T47D (cell line): ENCODE measurements around the gene SPAST.
"Not testable (repeated sequence)": the region's sequence is repeated elsewhere in the genome, so short reads cannot be mapped to it uniquely, and the experiment has no call there.

Source experiments
- DNase-seq, 2 experiments: peaks; one replicate each; pipeline versions ENCODE4 v3.0.0 to v3.0.0-alpha.2; 2011 to 2012; ENCODE audit warnings: low read depth in 1 of 2, low spot score in 1 of 2
- JUND ChIP-seq: IDR thresholded peaks from 2 replicates; pipeline ENCODE4 v1.6.1; 2012; ENCODE audit warnings: low read depth
- in situ Hi-C: cut with HindIII; loops from 2 replicates; pipeline ENCODE4 v1.10.0; 2016; ENCODE audit warnings: low sequenced_read_pairs, low pct_unique_long_range_greater_than_20kb

The SPAST gene, protein sequence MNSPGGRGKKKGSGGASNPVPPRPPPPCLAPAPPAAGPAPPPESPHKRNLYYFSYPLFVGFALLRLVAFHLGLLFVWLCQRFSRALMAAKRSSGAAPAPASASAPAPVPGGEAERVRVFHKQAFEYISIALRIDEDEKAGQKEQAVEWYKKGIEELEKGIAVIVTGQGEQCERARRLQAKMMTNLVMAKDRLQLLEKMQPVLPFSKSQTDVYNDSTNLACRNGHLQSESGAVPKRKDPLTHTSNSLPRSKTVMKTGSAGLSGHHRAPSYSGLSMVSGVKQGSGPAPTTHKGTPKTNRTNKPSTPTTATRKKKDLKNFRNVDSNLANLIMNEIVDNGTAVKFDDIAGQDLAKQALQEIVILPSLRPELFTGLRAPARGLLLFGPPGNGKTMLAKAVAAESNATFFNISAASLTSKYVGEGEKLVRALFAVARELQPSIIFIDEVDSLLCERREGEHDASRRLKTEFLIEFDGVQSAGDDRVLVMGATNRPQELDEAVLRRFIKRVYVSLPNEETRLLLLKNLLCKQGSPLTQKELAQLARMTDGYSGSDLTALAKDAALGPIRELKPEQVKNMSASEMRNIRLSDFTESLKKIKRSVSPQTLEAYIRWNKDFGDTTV

DNA sequence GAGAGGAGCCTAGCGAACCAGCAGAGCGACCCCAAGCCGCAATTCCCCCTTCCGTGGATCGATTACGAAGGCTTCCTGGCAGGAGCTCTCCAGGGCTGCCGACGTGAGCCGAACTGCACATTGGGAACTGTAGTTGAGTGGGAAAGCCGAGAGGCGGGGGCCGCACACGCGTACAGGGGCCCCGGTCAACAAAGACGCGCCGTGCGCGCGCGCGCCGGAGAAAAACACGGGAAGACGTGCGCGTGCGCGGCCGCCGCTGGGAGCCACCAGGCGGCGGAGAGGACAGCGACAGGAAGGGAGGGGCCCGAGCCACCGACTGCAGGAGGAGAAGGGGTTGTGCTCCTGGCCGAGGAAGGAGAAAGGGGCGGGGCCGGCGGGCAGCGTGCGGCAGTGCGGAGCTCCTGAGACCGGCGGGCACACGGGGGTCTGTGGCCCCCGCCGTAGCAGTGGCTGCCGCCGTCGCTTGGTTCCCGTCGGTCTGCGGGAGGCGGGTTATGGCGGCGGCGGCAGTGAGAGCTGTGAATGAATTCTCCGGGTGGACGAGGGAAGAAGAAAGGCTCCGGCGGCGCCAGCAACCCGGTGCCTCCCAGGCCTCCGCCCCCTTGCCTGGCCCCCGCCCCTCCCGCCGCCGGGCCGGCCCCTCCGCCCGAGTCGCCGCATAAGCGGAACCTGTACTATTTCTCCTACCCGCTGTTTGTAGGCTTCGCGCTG, at the start of gene SPAST:
Gene SPAST (plus strand): TSS at position 247 of the 711 bp plus-strand sequence. CDS start 276 bp downstream, at position 523.
- in situ Hi-C loops: no loop called here
- TF ChIP-seq JUND: no peak

DNA sequence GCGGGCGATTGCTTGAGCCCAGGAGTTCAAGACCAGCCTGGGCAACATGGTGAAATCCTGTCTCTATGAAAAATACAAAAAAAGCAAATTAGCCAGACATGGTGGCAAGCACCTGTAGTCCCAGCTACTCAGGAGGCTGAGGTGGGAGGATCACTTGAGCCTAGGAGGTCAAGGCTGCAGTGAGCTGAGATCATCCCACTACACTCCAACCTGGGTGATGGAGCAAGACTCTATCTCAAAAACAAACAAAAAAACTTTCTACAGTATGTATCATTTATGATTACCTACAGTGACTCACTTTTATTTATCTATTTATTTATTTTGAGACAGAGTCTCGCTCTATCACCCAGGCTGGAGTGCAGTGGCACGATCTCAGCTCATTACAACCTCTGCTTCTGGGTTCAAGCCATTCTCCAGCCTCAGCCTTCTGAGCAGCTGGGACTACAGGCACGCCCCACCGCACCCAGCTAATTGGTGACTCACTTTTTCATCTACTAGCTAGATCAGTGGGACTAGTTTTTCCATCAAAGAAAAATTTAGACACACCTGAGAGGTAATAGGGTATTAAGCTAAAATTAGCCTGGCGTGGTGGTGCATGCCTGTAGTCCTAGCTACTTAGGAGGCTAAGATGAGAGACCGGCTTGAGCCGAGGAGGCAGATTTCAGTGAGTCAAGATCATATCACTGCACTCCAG, 44.4 kb upstream of the SPAST start:
- DNase-seq, in situ Hi-C loops: not testable (repeated sequence)

More for the DNA sequence above, at the start of gene SPAST:
- DNase-seq: peak; percentile 94 to 97

DNA sequence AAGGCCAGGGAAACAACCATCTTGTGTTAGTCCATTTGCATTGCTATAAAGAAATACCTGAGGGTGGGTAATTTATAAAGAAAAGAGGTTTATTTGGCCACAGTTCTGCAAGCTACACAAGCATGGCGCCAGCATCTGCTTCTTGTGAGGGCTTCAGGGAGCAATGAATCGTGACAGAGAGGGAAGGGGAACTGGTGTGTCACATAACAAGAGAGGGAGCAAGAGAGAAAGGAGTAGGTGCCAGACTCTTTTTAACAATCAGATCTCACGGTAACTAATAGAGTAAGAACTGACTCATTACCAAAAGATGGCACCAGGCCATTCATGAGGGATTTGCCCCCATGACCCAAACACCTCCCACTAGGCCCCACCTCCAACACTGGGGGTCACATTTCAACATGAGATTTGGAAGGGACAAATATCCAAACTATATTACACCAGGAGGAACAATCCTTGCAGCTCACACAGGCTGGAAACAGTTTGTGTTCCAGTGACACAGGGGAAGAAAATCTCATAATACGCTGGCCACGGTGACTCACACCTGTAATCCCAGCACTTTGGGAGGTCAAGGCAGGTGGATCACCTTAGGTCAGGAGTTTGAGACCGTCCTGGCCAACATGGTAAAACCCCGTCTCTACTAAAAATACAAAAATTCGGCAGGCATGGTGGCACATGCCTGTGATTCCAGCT, 29.0 kb upstream of the SPAST start:
- DNase-seq, in situ Hi-C loops: not testable (repeated sequence)

DNA sequence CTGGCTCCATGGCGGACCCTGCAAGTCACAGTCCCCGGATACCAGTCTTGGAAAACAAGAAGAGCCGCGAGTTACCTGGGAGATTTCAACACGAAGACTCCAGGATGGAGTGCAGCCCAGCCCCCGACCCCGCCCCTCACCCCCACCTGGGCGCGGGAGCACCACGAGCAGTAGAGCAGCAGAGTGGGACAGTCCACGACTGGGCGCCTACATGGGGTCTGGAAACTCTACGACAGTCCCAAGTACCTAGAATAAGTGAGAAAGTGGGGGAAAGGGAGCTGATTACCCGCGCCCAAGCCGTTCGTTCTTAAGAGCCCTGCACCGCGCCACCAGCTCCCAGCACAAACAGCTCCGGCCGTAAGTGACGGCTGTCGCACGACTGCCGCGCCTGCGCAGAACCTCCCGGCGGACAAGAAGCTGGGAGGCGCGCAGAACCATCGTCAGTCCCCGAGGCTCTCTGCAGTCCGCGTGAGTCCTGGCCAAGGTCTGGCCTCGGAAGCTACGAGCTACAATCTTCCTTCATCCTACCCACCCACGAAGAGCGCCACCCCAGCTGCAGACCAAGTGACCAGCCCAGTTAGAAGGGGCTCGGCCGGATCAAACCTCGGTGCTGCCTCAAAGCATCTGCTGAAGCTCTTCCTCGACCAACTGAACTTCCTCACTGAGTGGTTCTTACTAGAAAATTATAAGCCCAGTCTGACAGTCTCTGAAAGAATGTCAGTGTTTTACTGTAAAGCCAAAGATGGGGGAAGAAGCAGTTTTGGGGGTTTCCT, 23.7 kb upstream of the SPAST start, which contains the start of gene DPY30:
Gene DPY30 (minus strand): TSS at position 359 of the 773 bp plus-strand sequence. CDS start 349 bp downstream, at position 10.
- in situ Hi-C loops: no loop called here
- DNase-seq: peak; percentile 51 to 89
- TF ChIP-seq JUND: no peak

DNA sequence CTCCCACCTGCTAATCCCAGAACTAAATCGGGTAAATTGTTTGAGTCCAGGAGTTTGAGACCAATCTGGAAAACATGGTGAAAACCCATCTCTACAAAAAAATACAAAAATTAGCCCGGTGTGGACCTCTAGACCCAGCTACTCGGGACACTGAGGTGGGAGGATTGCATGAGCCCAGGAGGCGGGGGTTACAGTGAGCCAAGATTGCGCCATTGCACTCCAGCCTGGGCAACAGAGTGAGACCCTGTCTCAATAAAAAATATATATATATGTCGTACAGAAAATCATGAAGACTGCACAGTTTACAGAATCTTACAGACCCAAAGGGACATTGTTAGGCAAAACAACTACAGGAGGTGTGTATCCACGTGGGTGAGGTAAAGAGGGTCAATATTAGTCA, 19.8 kb upstream of the SPAST start:
- no peak for TF ChIP-seq JUND
- in situ Hi-C loops: no loop called here
- no peak for DNase-seq

DNA sequence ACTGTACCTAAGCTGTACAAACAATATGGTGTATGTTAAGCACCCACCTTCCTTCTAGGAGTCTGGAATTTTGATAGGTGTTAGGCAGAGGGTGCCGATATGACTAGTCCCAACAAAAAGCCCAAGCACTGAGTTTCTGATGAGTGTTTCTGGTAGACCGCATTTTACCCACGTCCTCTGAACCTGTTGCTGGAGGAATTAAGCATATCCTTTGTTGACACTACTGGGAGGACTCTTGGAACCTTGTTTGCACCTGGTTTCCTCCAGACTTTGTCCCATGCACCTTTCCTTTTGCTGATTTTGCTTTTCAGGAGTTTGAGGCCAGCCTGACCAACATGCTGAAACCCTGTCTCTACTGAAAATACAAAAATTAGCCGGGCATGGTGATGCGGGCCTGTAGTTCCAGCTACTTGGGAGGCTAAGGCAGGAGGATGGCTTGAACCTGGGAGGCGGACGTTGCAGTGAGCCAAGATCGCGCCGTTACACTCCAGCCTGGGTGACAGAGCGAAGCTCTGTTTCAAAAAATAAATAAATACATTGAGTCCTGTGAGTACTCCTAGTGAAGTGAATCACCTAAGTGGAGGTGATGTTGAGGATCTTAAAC, 11.4 kb upstream of the SPAST start:
- in situ Hi-C loops: no loop called here
- TF ChIP-seq JUND: no peak
- no peak for DNase-seq

DNA sequence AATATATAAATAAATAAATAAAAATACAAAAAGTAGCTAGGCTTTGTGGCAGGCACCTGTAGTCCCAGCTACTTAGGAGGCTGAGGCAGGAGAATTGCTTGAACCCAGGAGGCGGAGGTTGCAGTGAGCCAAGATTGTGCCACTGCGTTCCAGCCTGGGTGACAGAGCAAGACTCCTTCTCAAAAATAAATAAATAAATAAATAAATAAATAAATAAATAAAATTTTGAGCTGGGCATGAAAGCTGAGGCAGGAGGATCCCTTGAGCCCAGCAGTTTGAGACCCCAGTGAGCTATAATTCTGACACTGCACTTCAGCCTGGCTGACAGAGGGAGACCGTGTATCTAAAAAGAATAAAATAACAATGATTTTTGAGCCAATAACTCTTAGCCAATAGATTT, 8.8 kb upstream of the SPAST start:
- DNase-seq, in situ Hi-C loops: not testable (repeated sequence)

DNA sequence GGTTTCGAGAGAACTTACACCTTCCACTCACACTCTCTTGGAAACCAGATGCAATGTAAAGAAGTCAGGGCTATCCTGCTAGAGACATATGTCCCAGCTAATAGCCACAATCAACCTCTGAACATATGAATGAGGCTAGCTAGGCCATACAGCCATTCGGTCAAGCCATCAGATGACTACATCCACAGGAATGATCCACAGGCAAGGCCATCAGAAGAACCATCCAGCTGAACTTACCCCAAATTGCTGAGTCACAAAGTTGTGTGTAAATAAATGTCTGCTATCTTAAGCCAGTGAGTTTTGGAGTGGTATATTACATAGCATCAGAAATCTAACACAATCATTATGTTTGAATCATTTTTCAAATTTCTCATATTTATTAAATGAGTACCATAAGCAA, 5.2 kb upstream of the SPAST start:
- DNase-seq: no peak
- no peak for TF ChIP-seq JUND
- in situ Hi-C loops: no loop called here

DNA sequence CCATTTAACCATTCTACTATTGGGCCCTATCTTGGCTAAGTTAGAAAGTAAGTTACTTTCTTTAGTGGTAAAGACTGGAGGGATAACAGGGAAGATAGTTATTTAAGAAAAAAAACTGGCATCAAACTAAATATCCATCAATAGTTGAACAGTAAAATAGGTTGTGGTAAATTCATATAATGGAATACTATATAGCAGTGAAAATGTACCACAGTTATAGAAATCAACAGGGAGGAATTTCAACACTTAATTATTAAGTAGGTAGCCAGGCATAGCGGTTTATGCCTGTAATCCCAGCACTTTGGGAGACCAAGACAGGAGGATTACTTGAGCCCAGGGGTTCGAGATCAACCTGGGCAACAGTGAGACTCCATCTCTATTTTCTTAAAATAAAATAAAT, 3.1 kb upstream of the SPAST start:
- in situ Hi-C loops: no loop called here

DNA sequence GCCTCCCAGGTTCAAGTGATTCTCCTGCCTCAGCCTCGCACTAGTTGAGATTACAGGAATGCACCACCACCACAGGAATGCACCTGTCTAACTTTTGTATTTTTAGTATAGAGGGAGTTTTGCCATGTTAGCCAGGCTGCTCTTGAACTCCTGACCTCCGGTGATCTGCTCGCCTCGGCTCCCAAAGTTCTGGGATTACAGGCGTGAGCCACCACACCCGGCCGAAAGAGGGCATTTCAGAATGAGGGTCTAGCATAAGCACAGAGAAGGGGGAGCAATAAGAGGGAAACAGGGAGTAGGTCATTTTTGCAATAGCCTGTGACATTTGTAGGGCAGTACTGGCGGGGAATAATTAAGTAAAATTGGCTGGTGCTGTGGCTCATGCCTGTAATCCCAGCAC, 1.9 kb upstream of the SPAST start:
- no peak for TF ChIP-seq JUND
- in situ Hi-C loops: no loop called here
- DNase-seq: no peak

More for the DNA sequence above, 3.1 kb upstream of the SPAST start:
- no peak for DNase-seq
- TF ChIP-seq JUND: no peak
